Measurements from ENCODE around the gene SPECC1.
"Not testable (repeated sequence)": the region's sequence is repeated elsewhere in the genome, so short reads cannot be mapped to it uniquely, and the experiment has no call there.

SPECC1 gene

GRCh38 chr17:20071824-20072691 lies 62.9 kb downstream of the SPECC1 start:
- peak in 1 of 2 donors; percentile 10 for DNase-seq

- DNase-seq = no peak
Measured at GRCh38 chr17:20072692-20072992, 63.5 kb downstream of the SPECC1 start.

GRCh38 chr17:20073055-20073979 lies 64.2 kb downstream of the SPECC1 start:
- DNase-seq = peak; percentile 59 to 64

- DNase-seq = no peak
Measured at GRCh38 chr17:20074001-20074400, 64.8 kb downstream of the SPECC1 start.

GRCh38 chr17:20074489-20074888 lies 65.3 kb downstream of the SPECC1 start:
- peak; percentile 24 to 49 for DNase-seq

GRCh38 chr17:20076137-20076536 lies 67.0 kb downstream of the SPECC1 start:
- not testable (repeated sequence) for DNase-seq

DNA sequence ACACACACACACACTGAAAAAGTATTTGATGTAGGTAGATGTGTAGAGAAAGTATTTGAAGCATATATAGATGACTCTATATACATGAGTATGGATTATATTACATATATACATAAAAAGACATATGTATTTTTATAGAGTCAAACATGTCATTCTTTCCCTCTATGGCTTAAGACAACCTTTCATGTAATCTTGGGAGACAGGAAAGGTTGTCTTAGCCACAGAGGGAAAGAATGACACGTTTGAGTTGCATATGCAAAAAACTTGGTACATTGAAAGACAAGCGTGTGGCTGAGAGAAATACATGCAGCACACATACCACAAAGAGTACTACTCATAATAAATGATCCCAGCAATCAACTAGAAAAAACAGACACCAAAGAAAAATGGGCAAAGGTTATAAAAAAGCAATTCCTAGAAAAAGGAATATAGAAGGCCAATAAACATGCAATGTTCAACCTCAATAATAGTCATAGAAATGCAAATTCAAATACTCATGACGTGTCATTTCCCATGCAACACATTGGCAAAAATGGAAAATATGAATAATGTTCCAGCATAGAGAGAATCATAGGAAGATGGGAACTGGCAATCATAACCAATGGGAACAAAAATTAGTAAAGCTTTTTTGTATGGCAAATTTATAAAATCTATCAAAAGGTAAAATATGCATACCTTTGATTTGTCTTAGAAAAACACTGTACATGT lies 69.0 kb downstream of the SPECC1 start:
- DNase-seq = no peak

DNA sequence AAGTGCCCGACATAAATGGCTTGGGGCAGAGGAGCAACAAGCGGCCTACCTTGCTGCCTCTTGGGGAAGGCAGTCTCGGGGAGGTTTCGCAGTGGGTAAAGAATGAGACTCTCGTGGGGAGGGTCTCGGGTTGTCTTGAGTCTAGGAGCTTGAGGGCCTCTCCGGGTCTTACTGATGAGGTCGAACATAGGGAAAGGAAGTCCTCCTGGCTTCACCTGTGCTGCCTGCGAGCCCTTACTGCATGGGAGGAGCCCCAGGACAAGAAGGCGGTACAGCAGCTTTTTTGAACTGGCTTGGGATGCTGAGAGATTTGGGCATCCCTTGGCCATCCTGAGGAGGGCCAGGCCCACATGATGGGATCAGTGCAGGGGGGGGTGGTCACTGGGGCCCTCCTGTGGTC lies 71.4 kb downstream of the SPECC1 start:
- no peak for DNase-seq

GRCh38 chr17:20083156-20083859 lies 74.1 kb downstream of the SPECC1 start:
- DNase-seq = no peak

DNA sequence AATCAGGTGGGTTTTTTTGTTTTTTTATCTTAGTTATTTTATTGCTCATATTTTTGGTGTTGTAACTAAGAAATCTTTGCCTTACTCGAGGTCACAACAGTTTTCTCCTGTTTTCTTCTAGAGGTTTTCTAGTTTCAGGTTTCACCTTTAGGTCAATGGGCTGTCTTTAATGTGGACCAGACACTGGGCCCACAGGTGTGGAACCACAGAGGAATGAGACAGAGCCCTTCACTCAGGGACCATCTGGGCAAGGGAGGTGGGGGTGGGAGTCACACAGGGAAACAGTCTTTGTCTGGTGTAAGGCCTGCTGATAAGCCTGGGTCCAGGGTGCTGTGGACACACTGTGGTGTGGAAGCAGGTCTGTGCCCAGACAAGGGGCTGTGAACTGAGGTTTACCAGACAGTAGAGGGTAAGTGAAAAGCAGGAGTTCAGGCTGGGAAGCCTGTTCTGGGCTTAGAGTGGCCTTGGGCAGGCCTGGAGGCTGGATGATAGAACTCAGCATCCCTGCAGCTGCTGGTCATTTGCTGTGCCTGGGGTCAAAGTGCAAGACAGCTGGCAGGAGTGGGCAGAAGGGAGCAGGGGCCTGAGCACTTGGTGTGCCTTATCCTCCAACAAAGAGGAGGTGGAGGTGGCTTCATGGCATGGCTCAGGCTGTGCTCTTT lies 75.6 kb downstream of the SPECC1 start:
- DNase-seq = no peak

- DNase-seq = no peak
Measured at GRCh38 chr17:20085283-20085845, 76.2 kb downstream of the SPECC1 start.

DNA sequence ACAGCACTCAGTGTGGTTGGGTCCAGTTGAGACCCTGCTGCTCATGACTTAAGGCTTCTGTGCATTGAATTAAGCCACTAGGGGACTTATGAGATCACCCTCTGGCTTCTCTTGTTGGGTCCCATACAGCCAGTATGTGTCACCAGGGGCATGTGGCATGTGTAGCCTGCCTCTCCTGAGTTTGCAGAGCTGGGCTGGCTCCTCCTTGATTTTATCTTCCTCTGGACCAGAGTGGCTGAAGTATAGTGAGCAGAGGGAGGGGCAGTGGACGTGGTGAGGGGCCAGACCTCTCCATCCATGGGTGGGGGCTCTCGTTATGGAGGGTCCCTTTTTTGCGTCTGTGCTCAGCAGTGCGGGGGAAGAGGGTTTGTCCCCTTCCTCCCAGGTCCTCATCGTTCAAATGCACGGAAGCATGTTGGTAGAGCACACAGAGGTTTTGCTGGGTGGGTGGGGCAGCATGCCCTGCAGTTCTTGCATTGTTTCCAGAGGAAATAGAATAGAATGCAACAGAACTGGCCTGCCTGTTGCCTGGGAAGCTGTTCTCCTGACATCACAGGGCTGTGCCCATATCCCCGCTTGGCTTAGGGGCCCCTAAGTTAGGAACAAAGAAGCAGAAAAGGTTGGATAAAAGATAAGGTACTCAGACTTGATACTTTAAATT lies 77.4 kb downstream of the SPECC1 start:
- DNase-seq = no peak

DNA sequence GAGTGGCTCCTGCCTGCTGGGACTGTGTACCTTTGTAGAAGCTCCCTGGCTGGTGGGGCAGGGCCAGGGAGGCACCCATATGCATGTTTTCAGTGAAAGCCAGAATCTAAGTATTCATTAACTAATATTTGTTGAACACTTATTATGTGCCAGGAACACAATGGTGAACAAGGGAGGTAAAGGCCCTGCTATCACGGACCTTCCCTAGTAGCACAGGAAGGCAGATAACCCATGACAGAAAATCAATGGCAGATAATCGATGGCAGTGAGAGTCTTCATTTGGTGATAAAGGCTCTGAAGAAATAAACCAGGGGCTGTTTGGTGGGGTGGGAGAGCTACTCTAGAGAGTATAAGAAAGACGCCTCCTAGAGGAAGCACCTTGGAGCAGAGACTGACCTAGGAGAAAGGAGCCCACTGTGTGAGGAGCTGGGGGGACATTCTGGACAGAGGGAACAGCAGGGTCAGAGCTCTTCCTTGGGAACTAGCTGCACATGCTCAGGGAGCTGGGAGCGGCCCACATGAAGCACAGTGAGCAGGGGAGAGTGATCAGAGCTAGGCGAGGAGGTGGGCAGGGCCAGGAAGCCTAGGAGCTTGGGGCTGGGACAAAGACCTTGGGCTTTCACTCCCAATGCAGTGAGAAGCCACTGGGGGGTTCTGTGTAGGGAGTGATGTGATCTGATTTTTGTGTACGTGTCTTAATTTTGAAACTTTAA lies 78.5 kb downstream of the SPECC1 start:
- no peak for DNase-seq

DNA sequence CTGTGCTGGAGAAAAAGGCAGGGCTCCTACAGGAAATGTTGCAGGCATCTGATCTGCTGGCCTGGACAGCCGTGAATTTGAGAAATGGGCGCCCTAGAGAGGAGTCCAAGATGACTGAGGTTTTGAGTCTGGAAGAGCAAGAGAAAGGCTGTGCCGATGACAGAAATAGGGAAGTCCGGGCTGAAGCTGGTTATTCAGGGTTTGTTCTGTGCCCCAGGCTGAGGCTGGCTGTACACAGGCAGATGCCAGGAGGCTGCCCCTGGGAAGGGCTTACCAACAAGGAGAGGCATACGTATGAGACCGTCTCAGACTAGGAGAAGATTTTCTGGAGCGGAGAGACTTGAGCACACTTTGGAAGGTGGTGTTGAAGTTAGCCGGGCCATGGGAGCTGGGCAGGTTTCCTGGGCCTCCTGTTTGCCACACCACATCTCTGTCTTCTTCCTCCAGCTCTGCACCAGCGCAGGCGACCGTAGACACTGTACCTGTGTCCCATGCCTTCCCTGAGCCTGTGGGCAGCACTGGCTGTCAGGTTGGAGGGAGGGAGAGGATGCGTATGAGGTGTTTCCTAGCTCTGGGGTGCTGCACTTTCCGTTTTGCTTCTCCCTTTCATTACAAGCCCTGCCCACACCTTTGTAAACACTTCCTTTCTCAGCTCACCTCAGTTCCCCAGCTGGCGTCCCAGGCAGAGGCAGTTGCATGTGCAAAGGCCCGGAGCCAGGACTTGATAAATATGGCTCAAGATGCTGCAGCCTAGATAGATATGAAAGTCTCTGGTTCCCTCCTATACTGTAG lies 80.8 kb downstream of the SPECC1 start:
- peak; percentile 13 to 17 for DNase-seq

DNA sequence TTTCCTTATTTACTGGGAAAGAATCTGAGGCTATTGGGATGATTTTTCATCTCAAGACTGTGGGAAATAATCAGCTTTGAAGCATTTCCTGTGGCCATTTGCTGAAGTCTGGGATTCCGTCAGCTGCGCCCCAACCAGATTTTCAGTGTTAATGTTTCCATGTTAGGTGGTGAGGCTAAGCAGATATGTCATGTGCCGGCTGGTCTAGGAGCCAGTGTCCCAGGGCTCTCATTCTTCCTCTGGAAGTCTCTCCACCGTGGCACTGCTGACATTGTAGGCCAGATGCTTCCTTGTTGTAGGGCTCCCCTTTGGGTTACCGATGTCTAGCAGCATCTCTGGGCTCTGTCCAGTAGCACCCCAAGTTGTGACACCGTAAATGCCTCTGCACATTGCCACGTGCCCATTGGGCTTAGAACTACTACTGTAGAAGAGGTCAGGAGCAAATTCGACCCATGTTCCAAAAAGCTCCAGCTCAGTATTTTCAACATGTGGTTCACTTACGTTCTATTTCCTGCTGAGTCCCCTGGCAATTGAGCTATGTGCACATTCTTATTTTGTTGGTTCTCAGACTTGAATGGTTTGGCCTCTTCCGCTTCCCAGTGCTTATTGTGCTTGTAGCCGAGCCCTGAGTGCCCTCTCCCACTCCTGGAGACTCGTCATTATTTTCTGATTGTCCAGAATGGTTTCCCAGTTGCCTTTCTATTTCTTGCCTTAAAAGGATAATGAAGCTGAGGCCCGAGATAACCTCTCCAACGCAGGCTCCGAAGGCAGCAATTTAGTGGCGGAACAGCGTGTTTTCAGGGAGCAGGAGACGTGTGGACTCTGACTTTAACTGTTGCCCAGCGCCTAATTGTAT lies 82.2 kb downstream of the SPECC1 start:
- DNase-seq = no peak

- no peak for DNase-seq
Measured at GRCh38 chr17:20092261-20092867, 83.2 kb downstream of the SPECC1 start.

DNA sequence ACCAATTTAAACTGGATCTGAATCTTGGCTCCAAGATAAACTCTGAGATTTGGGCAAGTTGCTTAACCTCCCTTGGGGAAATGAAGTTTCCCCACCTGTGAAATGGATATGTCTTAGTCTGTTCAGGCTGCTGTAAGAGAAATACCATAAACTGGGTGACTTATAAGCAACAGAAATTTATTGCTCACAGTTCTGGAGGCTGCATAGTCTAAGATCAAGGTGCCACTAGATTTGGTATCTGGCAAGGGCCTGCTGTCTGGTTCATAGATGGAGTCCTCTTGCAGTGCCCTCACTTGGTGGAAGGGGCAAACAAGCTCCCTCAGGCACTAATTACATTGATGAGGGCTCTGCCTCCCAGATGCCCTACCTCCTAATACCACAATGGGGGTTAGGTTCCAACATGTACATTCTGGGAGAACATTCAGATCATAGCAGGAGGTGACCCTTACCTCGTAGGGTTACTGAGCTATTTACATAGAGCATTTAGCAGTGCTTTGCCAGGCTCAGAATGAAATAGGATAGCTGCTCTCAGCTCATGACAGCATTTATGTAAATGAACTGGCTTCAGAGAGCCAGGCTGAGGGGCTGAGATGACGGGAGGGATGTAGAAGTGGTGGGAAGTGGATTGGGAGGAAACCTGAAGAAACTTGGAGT lies 83.9 kb downstream of the SPECC1 start:
- DNase-seq = no peak
